ENCODE measurements around the gene CLEC16A. TPM values are rescaled to one million over a fixed set of nuclear protein-coding genes. Genes with fewer than 3 reads are reported as not detected.

The CLEC16A gene
- total RNA-seq, result 23.9 and 26.8 TPM in 2 replicates
- polyA plus RNA-seq, result 17.5 and 23.6 TPM in 2 replicates

- no peaks in the 10 kb centered on the region for H3K36me3 ChIP-seq
- H3K4me1 ChIP-seq (ENCODE audit: low read depth), result peaks cover 23% of the 10 kb centered on the region
- no peaks in the 10 kb centered on the region for H3K9me3 ChIP-seq (ENCODE audit: low read depth)
- TF ChIP-seq CTCF (IDR thresholded peaks at IDR 0.05; ENCODE audit: low read depth, low read length), result no peak
- peak within 1 kb of the TSS; percentile 23 for H3K27ac ChIP-seq
- peak within 1 kb of the TSS; percentile 84 for H3K4me3 ChIP-seq
- no peaks in the 10 kb centered on the region for H3K27me3 ChIP-seq
- DNase-seq (ENCODE audit: low read depth in 1 of 2, low spot score in 1 of 2), result peak; percentile 98
These were observed at the start of gene CLEC16A for GRCh38 chr16:10944249-10945064. CLEC16A (plus strand) TSS chr16:10944564; CDS start chr16:10944718, 154 bp downstream.

GRCh38 chr16:10895053-10895946 is 49.1 kb upstream of the CLEC16A start:
- DNase-seq (ENCODE audit: low read depth in 1 of 2, low spot score in 1 of 2), result peak; percentile 51 to 82
- Histone ChIP-seq H3K36me3 (no peaks in the 10 kb centered on the region), H3K27me3 (no peaks in the 10 kb centered on the region), H3K4me3 (no peak overlapping the region), H3K9me3 (ENCODE audit: low read depth) (no peaks in the 10 kb centered on the region), H3K4me1 (ENCODE audit: low read depth) (no peaks in the 10 kb centered on the region), H3K27ac (no peak overlapping the region)
- TF ChIP-seq CTCF (IDR thresholded peaks at IDR 0.05; ENCODE audit: low read depth, low read length), result no peak

GRCh38 chr16:10896165-10896564 is 48.2 kb upstream of the CLEC16A start:
- no peak for TF ChIP-seq CTCF (IDR thresholded peaks at IDR 0.05; ENCODE audit: low read depth, low read length)
- no peak overlapping the region for H3K4me3 ChIP-seq
- H3K36me3 ChIP-seq, result no peaks in the 10 kb centered on the region
- DNase-seq (ENCODE audit: low read depth in 1 of 2, low spot score in 1 of 2), result no peak
- no peaks in the 10 kb centered on the region for H3K4me1 ChIP-seq (ENCODE audit: low read depth)
- H3K27me3 ChIP-seq, result no peaks in the 10 kb centered on the region
- H3K27ac ChIP-seq, result no peak overlapping the region
- H3K9me3 ChIP-seq (ENCODE audit: low read depth), result no peaks in the 10 kb centered on the region

- no peaks in the 10 kb centered on the region for H3K27me3 ChIP-seq
- no peaks in the 10 kb centered on the region for H3K9me3 ChIP-seq (ENCODE audit: low read depth)
- TF ChIP-seq CTCF (IDR thresholded peaks at IDR 0.05; ENCODE audit: low read depth, low read length), result no peak
- no peaks in the 10 kb centered on the region for H3K4me1 ChIP-seq (ENCODE audit: low read depth)
- no peaks in the 10 kb centered on the region for H3K36me3 ChIP-seq
- no peak overlapping the region for H3K27ac ChIP-seq
- DNase-seq (ENCODE audit: low read depth in 1 of 2, low spot score in 1 of 2), result no peak
- no peak overlapping the region for H3K4me3 ChIP-seq
These were observed 47.6 kb upstream of the CLEC16A start for GRCh38 chr16:10896723-10897122.

GRCh38 chr16:10897134-10897533 is 47.2 kb upstream of the CLEC16A start:
- no peak for DNase-seq (ENCODE audit: low read depth in 1 of 2, low spot score in 1 of 2)
- H3K9me3 ChIP-seq (ENCODE audit: low read depth), result no peaks in the 10 kb centered on the region
- no peak overlapping the region for H3K27ac ChIP-seq
- no peaks in the 10 kb centered on the region for H3K36me3 ChIP-seq
- H3K4me1 ChIP-seq (ENCODE audit: low read depth), result no peaks in the 10 kb centered on the region
- TF ChIP-seq CTCF (IDR thresholded peaks at IDR 0.05; ENCODE audit: low read depth, low read length), result no peak
- H3K4me3 ChIP-seq, result no peak overlapping the region
- H3K27me3 ChIP-seq, result no peaks in the 10 kb centered on the region

Measured in cardiac muscle cell (in vitro differentiated cells and primary cell).